SW480 (cell line): ENCODE measurements around the gene SOX30.

ENCODE experiments used
- DNase-seq: peaks from one replicate; pipeline ENCODE4 v3.0.0-alpha.2; 2016; ENCODE audit warnings: low spot score

The SOX30 gene

DNA sequence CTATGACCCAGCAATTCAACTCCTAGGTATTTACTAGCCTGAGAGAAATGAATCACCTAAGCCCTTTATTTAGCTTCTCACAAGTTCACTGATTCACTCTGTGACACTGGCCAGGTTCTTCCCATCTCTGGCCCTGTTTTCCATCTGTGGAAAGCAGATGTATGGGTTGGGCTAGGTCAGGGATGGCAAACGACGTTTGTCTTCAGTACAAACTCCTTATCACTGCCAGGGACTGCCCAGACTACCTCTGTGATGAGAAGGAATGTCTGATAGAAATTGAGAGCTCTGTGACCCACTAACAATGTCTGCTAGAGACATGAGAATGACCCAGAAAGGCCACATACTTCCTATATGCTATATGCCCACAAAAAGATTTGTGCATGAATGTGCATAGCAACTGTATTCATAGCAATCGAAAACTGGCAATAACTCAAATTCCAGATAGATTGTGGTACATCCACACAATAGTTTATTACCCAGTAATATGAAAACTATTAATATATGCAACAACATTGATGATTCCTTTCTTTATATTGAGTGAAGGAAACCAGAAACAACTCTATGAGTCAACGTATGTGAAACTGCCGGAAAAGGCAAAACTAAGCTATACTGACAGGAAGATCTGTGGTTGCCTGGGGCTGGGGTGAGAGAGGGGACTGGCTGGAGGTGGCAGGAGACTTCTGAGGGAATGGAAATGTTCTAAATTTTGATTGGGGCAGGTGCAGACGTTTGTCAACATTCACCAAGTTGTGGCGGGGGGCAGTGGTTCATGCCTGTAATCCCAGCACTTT is 44.7 kb downstream of the SOX30 start:
- DNase-seq = peak; percentile 36

DNA sequence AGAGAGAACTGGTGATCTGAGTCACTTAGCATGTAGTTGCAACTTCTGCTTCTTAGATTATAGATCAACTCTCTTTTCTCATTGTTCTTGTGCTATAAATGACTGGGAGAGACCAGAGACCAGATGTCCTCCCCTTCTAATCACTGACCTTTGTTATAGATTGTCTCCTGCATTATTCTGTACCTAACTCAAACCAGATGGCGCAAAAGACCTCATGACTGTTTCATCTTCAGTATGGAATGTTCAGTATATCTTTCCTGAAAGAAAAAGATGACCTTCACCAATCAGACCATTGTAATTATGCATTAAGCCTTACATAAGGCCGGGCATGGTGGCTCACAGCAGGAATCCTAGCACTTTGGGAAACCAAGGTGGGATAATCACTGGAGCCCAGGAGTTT is 46.2 kb downstream of the SOX30 start:
- DNase-seq = no peak

DNA sequence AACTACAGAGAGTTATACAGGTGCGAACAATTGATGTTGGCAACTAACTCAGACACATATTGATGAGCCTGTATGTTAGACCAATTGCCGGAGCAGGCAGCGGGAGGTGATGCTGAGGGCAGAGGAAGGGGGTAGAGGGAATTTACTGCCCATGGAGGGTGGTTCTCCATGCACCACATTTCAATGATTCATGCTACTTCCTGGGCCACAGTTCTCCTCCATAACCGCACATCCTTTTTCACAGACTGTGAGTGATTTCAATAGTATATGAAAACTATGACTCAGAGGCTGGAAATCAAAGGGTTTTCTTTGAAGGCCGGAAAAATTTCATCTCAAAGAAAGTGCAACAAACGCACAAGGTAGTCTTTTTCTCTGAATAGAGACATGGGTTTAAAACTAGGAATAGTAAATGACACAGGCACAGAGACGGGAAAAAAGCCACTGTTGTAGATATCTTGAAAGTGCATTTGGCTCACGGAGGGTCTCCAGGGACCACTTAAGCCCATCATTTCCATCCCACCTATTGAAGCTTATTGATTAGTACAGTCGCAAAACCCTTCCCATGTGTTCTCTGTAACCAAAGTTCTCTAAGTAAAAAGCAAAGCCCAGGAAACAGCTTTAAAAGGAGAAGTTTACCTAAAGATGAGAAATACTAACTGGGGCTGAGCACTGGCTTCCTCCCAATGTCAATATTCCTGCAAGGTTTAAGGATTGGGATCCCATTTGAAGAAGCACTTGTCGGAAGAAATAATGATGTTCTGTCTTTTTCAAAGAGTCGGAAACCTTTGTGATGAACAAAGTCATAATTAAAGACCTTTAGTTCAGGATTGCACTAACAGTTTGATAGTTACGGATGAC is 48.7 kb downstream of the SOX30 start:
- peak; percentile 99 for DNase-seq

DNA sequence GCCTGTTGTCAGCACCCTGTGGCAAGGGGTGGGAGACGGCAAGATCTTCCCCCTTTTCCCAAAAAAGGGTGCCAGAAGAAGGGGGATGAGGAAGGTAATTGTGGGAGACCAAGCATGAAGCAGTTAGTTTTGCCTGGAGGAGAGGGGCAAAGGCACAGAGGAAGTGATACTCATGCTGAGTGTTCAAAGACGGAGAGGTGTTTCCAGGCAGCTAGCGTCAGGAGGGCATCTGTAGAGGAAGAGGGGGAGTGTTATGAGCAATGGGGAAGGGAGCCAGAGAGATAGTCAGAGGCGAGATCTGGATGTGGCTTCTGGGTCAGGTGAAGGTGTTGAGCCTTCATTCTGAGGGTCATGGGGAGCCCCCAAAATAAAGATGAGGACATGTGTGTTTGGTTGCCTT is 49.7 kb downstream of the SOX30 start:
- DNase-seq = no peak

DNA sequence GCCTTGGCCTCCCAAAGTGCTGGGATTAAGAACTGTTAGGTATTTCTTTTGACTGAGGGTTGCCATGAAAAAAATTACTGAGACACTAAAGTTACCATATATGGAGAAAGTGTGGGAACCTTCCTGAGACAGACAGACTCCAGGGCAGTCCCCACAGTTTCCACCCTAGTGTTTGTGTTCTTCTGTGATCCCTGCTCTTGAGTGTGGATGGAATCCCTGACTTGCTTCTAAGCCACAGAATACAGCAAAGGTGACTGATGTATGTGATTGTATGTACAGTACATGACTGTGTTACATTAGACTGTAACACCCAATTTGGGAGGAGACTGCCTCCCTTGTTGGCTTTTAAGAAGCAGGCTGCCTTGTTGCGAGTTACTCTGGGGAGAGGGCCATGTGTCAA is 52.0 kb downstream of the SOX30 start:
- no peak for DNase-seq

DNA sequence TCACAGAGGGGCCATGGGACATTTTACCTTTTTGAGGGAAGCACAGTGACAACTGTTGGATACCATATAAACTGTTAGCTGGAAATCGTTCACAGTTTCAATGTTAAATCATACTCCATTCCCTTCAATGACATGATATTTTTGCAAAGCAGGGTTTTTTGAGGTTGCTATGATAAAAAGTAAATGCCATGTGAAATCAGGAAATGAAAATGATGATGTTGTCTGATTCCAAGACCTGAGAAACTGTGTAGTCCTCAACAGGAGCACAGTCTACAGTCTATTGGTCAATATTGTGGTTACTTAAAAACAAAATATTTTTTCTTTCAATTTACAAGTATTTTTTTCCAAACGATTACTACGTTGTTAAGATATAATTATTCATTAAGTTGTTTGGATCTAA is 52.7 kb downstream of the SOX30 start:
- no peak for DNase-seq

DNA sequence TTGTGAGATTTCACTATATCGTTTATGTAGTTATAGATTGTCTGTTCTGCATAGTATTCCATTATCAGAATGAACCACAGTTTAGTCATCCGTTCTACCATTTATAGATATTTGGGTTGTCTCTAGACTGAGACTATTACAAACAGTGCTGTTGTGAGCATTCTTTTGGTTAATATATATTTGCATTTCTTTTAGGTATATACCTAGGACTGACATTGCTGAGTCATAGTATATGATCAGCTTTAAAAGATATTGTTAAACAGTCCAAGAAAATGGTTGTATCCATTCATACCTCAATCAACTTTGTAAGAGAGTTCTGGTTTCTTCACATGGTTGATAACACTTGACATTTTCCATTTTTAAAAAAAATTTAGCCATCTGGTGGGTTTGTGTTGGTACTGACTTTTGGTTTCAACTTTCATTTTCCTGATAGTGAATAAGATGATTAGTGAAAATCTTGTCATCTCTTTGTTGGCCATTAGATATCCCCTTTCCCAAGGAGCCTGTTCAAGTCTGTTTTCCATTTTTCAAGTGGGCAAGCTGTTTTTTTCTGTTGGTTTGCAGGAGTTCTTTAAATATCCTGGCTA is 53.8 kb downstream of the SOX30 start:
- no peak for DNase-seq

DNA sequence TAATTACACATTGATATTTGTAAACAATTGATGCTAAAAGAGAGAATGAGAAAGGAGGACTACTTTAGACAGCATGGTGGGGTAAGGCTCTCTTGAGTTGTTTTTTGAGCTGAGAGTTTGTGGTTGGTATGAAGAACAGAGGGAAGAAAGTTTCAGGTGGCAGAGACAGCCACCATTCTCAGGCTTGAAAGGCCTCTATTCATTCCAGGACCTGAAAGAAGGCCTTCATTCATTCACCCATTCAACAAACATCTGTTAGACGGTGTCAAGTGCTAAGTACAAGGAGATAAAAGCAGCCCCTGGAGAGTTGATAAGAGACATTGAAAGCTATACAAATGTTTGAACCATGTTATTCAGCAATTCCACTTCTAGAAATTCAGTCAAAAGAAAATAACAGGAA is 55.0 kb downstream of the SOX30 start:
- DNase-seq = no peak

DNA sequence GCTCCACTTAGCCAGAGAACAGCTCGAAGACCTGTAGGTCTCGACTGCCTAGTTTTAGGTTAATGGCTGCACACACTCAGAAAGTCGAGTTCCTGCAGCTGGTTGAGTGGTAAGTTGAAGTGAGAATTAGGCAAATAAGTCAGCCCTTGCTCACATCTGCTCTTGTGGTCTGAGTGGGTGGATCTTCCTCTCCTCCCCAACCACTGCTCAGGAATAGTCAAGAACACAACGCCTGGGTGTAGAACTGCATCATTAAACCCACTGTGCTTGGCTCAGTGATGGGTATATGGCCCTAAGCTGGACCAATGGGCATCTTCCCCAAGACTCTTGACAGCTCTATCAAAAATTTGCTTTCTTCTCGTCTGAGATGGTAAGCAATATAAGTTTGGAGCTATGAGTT is 55.8 kb downstream of the SOX30 start:
- DNase-seq = no peak

DNA sequence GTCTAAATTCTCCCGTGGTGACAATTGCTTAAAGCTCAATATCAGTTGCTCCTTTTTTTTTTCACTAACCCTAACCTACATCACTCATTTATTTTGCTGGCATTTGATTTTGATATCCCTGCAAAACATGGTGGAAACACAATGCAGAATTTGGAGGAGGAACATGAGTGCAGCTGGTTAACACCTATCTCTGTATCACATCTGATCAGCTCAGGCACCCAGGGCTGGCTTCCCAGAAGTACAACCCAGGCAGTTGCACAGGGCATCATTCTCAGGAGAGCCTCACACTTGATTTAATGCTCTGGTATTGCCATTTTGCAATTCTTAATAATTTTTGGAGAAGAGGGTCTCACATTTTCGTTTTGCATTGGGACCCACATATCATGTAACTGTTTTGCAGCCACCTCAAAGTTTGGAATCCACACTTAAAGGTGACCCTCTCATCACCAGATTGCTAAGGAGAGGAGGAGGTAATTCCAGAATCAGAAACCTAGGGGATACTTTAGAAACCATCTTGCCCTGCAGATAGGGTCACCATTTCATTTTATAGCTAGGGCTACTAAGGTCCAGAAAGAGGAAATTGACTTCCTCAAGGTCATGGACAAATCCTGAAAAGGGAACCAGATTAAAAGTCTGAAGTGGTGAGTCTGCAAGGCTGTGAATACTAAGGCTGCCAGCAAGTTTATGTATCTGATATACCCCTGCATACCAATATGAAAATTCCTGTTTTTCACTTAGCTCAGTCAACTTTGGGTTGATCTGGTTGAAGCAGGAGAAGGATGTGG is 57.4 kb downstream of the SOX30 start:
- DNase-seq = no peak

DNA sequence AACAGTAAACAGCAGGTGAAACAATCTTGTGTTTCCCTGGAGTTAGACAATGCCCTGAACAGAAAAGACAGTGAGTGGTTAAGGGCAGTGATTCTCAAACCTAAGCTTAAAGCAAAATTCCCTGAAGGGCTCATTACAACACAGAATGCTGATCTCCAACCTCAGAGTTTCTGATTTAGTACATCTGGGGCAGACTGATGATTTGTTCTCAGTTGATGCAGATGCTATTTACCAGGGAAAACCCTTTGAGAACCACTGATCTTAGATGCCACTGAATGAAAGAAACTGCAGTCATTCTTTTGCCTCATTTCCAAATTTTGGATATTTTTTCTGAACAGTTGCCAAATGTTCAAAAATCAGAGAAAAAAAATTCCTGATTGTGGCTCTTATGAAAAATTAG is 58.0 kb downstream of the SOX30 start:
- DNase-seq = no peak

DNA sequence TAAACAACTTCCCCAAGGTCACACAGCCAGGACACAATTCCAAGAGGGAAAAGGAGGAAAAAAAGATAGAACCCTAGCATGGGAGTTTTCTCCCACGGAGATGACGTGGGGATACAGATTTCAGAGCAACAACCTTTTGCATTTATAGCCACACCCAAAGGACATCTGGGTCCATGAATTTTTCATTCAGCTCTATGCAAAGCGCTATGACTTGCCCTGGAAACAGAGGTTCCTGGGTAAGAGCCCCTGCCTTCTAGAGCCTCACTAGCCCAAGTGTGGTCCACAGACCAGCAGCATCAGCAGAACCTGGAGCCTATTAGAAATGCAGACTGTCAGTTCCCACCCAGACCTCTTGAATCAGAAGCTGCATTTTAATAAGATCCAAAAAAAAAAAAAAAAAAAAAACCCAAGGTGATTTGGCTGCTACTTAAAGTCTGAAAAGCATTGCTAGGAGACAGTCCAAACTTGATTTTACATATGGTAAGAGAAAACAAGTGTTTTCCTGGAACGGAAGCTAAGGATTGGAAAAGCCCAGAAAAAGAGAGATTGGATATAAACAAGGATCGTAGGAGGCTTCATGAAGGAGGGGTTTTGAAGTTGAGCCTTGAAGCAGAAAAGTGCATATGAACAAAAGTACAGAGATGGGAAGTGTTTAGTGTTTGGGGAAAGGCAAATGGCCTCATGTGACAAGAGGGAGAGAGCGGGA is 59.0 kb downstream of the SOX30 start:
- DNase-seq = no peak

DNA sequence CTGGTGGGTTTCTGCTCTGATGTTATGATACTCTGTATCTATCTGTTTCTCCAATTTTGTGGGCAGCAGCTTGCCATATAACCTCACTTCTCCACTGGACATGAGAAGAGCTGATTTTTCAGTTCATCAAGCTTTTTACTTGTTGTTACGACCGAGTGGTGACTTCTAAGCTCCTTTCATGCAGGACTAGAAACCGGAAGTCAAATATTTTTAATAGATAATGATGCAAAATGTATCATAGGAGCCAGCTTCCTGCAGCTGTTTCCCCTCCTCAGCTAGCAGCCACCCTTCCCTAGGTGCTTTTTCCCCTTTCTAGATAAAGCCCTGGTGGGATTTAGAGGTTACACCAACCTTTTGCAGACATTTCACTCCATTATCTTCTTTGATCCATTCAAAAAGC is 59.6 kb downstream of the SOX30 start:
- DNase-seq = no peak

DNA sequence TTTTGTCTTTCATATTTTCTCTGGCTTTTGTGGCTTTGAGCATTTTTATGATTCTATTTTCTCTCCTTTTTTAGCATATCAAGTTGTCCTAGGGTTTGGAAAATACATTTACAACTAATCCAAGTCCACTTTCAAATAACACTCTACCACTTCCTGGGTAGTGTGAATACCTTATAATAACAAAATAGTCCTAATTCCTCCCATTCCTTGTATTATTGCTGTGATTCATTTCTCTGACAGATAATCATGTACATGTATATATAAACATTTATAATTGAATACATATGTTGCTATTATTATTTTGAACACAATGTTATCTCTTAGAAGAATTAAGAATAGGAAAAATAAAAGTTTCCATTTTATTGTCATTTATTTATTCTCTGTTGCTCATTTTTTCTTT is 61.8 kb downstream of the SOX30 start:
- DNase-seq = no peak

DNA sequence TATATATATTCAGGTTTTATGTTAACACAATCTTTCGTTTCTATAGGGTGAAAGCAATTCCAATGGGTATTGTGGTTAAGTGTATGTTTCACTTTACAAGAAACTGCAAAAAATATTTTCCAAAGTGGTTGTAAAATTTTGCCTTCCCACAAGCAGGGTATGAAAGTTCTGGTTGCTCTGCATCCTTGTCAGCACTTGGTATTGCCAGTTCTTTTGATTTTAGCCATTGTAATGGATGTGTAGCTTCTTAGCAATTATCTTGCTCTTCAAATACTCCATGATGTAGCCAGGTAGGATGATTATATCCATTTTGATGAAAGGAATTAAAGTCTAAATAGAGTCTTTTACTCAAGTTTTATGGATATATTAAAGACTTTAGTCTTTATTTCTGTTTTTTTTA is 67.6 kb downstream of the SOX30 start:
- DNase-seq = no peak

DNA sequence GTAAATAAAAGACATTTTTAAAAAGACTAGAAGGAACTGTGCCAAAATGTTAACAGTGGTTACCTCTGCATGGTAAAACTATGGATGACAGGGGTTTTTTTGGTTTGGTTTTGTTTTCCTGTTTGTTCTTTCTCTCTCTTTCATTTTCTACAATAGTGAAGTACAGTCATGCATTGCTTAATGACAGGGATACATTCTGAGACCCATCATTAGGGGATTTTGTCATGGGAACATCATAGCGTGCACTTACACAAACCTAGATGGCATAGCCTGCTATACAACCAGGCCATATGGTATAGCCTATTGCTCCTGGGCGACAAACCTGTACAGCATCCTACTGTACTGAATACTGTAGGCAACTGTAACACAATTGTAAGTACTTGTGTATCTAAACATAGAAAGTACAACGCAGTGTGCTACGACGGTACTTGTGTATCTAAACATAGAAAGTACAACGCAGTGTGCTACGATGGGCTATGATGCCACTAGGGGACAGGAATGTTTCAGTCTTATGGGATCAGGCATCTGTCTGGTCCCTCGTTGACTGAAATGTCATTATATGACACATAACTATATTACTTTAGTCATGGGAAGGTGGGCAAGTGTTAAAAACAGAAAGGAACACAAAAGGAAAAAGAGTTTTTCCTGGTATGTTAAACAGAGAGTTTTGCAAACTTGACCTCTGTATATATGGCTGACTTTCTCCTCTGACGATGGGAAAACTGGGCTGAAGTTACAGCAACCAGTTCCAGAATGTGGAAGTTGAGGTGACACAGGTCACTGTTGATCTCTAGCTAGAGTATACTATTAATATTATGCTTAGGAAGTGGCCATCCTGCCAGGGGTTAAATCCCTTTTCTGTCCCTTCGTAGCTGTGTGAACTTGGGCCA is 69.3 kb downstream of the SOX30 start:
- no peak for DNase-seq

DNA sequence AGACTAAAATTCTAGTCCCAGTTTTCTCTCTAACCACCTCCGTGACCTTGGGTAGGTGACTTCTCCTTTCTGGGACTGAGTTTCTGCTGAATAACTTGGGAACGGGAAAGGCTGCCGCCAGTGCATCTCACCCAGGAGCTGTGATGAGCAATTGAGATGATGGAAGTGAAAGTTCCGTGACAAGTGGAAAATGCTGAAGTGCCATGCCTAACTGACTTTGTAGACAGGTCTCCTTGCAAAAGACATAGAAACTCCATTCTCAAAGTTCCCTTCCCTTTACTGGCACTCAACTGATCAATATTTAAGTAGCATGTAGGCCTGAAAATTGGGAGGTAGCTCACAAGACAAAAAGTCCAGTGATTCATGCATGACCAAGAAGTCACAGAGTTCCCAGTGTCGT is 70.3 kb downstream of the SOX30 start:
- DNase-seq = no peak

DNA sequence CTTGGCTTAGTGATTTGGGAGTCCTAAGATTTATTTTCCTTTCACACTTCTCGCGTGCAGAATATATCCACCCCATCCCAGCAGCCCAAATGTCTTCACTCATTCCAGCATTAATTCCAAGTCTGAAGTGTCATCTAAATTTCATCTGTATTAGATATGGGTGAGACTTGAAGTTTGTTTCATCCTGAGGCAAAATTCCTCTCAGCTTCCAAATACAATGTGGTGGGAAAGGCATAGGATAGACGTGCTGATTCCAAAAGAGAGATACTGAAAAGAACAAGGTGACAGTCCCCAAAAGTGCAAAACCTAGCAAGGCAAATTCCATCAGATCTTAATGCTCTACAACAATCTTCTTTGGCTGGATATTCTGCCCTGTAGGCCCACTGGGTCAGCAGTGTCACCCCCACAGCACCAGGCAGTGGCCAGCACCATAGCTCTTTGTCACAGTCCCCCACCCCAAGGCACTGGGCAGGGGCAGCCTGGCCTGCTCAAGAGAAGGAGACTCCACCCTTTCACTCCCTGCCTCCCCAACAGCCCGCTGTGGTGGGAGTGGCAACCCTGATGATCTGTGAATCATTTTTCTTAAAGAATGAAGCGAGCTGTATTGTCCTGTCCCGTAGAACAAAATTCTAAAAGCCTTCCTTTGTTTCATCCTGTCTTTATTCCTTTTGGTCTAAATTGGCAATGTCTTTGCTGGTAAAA is 74.0 kb downstream of the SOX30 start:
- DNase-seq = no peak

DNA sequence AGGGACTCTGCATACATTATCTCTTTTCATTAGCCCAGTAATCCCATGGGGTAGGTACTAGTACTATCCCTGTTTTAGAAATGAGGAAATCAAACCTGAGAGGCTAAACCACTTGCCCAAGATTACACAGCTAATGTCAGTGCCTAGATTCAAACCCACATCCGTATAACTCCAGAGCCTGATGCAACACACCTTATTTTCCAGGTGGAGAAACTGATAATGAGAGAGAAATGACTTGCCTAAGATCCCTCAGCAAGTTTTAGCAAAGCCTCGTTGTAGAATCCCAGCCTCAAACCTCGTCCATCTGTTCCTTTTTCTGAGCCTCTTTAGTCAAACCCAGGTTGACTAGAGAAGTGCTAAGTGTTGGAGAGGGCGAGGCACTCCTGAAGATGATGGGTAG is 75.6 kb downstream of the SOX30 start:
- DNase-seq = no peak
